Gastroesophageal sphincter (tissue), 4 donors: ENCODE results near the gene CELSR1. TPM values are rescaled to one million over a fixed set of nuclear protein-coding genes. Genes with fewer than 3 reads are reported as not detected.

Source experiments
- ATAC-seq: fragments of 150-250 bp; one replicate; pipeline ENCODE4 v1.9.1; 2016; ENCODE audit warnings: mild to moderate bottlenecking, moderate library complexity
- H3K27ac ChIP-seq, 4 donors: fragments of 200-600 bp; sonication (generic) in 3 of 4; 1 replicate in 3 of 4; 2 replicates in 1 of 4; pipeline ENCODE4 v1.5.1; 2016 to 2019
- H3K27me3 ChIP-seq: fragments of 200-600 bp; sonication (generic); one replicate; pipeline ENCODE4 v1.5.1; 2019
- H3K36me3 ChIP-seq, 2 donors: fragments of 200-600 bp; sonication (generic); one replicate each; pipeline ENCODE4 v1.5.1; 2019; ENCODE audit warnings: control low read depth in 1 of 2
- H3K4me1 ChIP-seq, 3 donors: fragments of 200-600 bp; sonication (generic); 1 replicate in 2 of 3; 2 replicates in 1 of 3; pipeline ENCODE4 v1.5.1; 2016 to 2019; ENCODE audit warnings: control low read depth in 2 of 3
- H3K4me3 ChIP-seq, 2 donors: fragments of 200-600 bp; sonication (generic); one replicate each; pipeline ENCODE4 v1.5.1; 2019; ENCODE audit warnings: mild to moderate bottlenecking in 1 of 2, moderate library complexity in 1 of 2
- H3K9me3 ChIP-seq, 3 donors: fragments of 200-600 bp; sonication (generic); one replicate each; pipeline ENCODE4 v1.5.1; 2017 to 2019; ENCODE audit warnings: control low read depth in 2 of 3
- EP300 ChIP-seq: sonication (generic); formaldehyde crosslinking; IDR thresholded peaks from one replicate; pipeline ENCODE4 v1.6.1; 2017; ENCODE audit warnings: antibody characterized with exemption, mild to moderate bottlenecking
- POLR2A ChIP-seq, 2 donors: fragments of 450-650 bp; IDR thresholded peaks; one replicate each; pipeline ENCODE4 v1.6.1; 2017; ENCODE audit warnings: antibody characterized with exemption in 2 of 2, mild to moderate bottlenecking in 2 of 2, moderate library complexity in 1 of 2
- POLR2AphosphoS5 ChIP-seq: sonication (generic); formaldehyde crosslinking; IDR thresholded peaks from one replicate; pipeline ENCODE4 v1.6.1; 2017; ENCODE audit warnings: antibody characterized with exemption
- WGBS, 2 donors: methylation state at CpG; one replicate each; pipeline ENCODE4 v1.1.5; 2018; ENCODE audit warnings: low coverage in 1 of 2; 5-methylcytosine and 5-hydroxymethylcytosine counted together
- total RNA-seq, 4 donors: library from RNA; depleted of rRNA; stranded (reverse); fragments of >200 nt; gene quantifications; one replicate each; pipeline ENCODE4 v1.1.0, GENCODE V29; 2016
- TF ChIP-seq, protein P1 (sequence below), 4 experiments: fragments of 200-600 bp in 2 of 4; fragments of 450-650 bp in 2 of 4; sonication (generic) in 1 of 4; IDR thresholded peaks; one replicate each; pipeline ENCODE4 v1.5.1; 2017 to 2019; ENCODE audit warnings: antibody characterized with exemption in 4 of 4, mild to moderate bottlenecking in 2 of 4, moderate library complexity in 2 of 4

CELSR1 gene
- total RNA-seq, 4 donors from 2014 or later: 1.7 to 4.8 (median 4.3) TPM

DNA sequence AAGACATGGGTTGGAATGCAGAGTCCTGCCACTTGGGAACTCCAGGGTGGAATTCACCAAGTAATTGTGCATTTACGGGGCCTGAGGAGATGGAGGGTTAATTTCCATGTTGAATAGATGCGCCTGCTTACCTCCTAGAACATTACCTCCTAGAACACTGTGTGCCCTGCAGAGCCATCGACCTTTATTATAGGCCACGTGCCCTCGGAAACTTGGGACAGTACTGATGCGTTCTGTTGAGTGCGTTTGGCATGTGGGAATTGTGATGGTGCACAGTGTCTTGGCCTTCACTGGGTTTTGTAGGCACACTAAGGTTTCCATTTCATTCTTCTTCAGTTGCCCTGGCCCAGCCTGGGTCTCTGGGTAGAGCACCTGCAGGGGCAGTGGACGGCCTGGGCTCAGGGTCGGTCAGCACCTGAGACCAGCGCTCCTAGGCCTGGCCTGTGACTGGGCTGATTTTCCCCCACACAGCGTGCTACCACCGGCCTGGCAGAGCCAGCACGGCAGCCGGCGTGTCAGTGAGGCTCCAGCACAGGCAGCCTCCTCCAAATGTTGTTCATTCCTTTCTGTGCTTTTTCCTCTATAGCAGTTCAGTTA, 189.2 kb downstream of the CELSR1 start:
- no peak overlapping the region for H3K27ac ChIP-seq
- no peak for ATAC-seq
- peaks cover 0 to 100% of the 10 kb centered on the region in 2 donors for H3K36me3 ChIP-seq
- no peaks in the 10 kb centered on the region for H3K4me1 ChIP-seq
- TF ChIP-seq, protein P1, sequence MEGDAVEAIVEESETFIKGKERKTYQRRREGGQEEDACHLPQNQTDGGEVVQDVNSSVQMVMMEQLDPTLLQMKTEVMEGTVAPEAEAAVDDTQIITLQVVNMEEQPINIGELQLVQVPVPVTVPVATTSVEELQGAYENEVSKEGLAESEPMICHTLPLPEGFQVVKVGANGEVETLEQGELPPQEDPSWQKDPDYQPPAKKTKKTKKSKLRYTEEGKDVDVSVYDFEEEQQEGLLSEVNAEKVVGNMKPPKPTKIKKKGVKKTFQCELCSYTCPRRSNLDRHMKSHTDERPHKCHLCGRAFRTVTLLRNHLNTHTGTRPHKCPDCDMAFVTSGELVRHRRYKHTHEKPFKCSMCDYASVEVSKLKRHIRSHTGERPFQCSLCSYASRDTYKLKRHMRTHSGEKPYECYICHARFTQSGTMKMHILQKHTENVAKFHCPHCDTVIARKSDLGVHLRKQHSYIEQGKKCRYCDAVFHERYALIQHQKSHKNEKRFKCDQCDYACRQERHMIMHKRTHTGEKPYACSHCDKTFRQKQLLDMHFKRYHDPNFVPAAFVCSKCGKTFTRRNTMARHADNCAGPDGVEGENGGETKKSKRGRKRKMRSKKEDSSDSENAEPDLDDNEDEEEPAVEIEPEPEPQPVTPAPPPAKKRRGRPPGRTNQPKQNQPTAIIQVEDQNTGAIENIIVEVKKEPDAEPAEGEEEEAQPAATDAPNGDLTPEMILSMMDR (IDR thresholded peaks at IDR 0.05): no peak
- TF ChIP-seq POLR2A (IDR thresholded peaks at IDR 0.05) (no peak), POLR2AphosphoS5 (no peak), EP300 (no peak)
- H3K4me3 ChIP-seq: no peak overlapping the region
- no peaks in the 10 kb centered on the region for H3K27me3 ChIP-seq
- H3K9me3 ChIP-seq: no peaks in the 10 kb centered on the region
- WGBS, 2 donors: 81 to 82% methylated on average over 3 of the region's 15 CpGs

DNA sequence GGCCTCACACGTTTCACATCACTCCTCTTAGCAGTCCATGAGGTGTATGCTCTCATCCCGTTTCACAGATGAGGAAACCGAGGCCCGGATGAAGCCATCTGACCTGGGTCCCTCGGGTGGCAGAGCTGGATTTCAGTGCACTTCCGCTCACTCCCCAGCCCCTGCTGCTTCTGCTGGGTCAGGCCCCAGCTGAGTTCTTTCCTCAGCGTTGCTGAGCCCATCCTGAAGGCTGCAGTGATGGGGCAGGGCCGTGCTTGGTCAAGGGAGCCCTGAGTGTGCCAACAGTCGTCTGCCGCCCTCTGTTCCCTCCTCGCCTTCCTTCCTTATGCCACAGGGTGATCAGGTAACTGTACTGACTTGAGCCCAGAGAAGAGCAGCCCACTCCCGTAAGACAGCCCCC, 189.8 kb downstream of the CELSR1 start:
- Histone ChIP-seq H3K4me3 (no peak overlapping the region), H3K27ac (no peak overlapping the region), H3K27me3 (no peaks in the 10 kb centered on the region), H3K4me1 (no peaks in the 10 kb centered on the region), H3K36me3 (peaks cover 0 to 100% of the 10 kb centered on the region in 2 donors), H3K9me3 (no peaks in the 10 kb centered on the region)
- ATAC-seq: no peak
- no peak for TF ChIP-seq POLR2A (IDR thresholded peaks at IDR 0.05)
- TF ChIP-seq POLR2AphosphoS5: no peak
- TF ChIP-seq, protein P1 (IDR thresholded peaks at IDR 0.05): no peak
- TF ChIP-seq EP300: no peak
- 78 to 86% methylated on average over 4 to 8 of the region's 12 CpGs for WGBS, 2 donors

DNA sequence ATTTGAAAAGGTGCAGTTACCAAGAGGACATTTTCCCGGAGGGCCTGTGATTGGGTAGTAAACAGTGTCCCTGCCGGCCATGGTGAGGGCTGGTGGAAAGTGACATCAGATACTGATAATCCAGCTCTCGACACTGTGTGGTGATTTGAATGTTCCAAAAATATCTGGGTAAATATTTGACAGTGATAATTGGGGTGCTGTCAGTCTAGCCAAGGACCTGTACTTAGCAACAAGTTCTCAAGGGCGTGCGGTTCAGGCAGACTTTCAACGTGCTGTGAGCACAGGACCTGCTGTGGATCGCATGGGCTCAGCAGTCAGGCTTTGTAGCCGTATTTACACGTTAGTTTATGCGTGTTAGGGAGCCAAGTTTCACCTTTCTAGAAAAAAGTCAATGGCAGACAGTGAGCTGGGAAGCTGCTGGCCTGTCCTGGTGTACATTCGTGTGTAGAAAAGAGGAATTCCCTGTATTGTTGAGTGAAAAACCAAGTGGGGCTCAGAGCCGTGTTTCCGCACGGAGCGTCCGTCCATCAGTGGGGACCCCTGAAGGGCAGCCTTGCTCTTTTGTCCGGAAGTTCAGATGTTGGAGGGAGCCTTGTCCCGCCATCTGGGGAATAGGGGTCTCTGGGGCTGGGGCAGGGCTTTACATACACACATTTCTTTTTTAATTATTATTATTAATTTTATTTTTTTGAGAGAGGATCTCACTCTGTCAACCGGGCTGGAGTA, 190.6 kb downstream of the CELSR1 start:
- Histone ChIP-seq H3K4me1 (no peaks in the 10 kb centered on the region), H3K27me3 (no peaks in the 10 kb centered on the region), H3K9me3 (no peaks in the 10 kb centered on the region), H3K36me3 (peaks cover 0 to 100% of the 10 kb centered on the region in 2 donors), H3K4me3 (no peak overlapping the region), H3K27ac (no peak overlapping the region)
- TF ChIP-seq POLR2AphosphoS5: no peak
- no peak for TF ChIP-seq POLR2A (IDR thresholded peaks at IDR 0.05)
- TF ChIP-seq, protein P1 (IDR thresholded peaks at IDR 0.05): no peak
- no peak for TF ChIP-seq EP300
- 71 to 84% methylated on average over 7 to 13 of the region's 19 CpGs for WGBS, 2 donors
- no peak for ATAC-seq

DNA sequence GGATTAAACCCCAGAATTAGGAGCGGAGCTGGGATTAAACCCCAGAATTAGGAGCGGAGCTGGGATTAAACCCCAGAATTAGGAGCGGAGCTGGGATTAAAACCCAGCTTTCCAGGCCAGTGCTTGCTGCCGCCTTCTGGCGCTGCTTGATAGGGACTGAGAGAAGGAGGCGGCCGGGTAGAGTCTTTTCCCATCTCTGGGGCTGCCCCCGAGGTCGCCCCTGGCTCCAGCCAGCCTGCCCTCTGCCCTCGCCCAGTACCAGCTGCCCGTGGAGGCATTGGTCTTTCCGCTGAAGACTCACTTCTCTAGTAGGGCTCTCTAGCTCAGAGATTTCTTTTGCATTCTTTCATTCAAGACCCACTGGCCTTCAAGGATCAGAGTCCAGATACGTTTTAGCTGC, 196.7 kb downstream of the CELSR1 start:
- no peak overlapping the region for H3K27ac ChIP-seq
- H3K27me3 ChIP-seq: no peaks in the 10 kb centered on the region
- 74 to 80% methylated on average over 3 to 7 of the region's 13 CpGs for WGBS, 2 donors
- ATAC-seq: no peak
- no peak overlapping the region for H3K4me3 ChIP-seq
- peaks cover 0 to 21% (median 13%) of the 10 kb centered on the region in 3 donors for H3K4me1 ChIP-seq
- no peaks in the 10 kb centered on the region for H3K9me3 ChIP-seq
- peaks cover 0 to 84% of the 10 kb centered on the region in 2 donors for H3K36me3 ChIP-seq
- no peak for TF ChIP-seq POLR2AphosphoS5
- TF ChIP-seq, protein P1 (IDR thresholded peaks at IDR 0.05): no peak
- TF ChIP-seq EP300: no peak
- no peak for TF ChIP-seq POLR2A (IDR thresholded peaks at IDR 0.05)

DNA sequence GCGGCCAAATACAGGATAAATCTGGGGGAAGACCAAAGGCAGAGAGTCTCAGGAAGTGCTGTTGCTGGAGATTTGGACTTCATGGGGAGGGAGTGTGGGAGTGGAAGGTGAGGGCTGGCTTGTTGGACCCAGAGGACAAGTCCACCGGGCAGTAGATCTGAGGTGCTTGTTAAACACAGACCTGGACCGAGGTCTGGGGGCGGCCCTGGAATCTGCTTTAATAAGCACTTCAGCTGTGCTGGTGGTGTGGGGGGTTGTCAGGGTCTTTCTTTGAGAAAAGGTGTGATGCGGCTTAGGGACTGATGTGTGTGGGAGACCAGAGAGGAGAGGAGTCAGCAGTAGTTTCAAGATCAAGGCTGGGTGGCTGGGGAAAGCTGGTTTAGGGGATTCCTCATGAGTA, 197.5 kb downstream of the CELSR1 start:
- 88 to 100% methylated on average over 2 to 4 of the region's 5 CpGs for WGBS, 2 donors
- no peak overlapping the region for H3K27ac ChIP-seq
- H3K4me1 ChIP-seq: peaks cover 0 to 24% (median 13%) of the 10 kb centered on the region in 3 donors
- no peaks in the 10 kb centered on the region for H3K9me3 ChIP-seq
- peaks cover 0 to 76% of the 10 kb centered on the region in 2 donors for H3K36me3 ChIP-seq
- no peak for ATAC-seq
- H3K4me3 ChIP-seq: no peak overlapping the region
- no peaks in the 10 kb centered on the region for H3K27me3 ChIP-seq
- TF ChIP-seq EP300: no peak
